Prostate gland (tissue), 2 donors: ENCODE data around the gene GRAMD4.

Source experiments
- CTCF ChIP-seq, 4 experiments: fragments of 200-600 bp in 2 of 4; fragments of 450-650 bp in 2 of 4; sonication (generic) in 2 of 4; IDR thresholded peaks; 1 replicate in 3 of 4; 2 replicates in 1 of 4; pipeline ENCODE4 v1.5.1; 2016 to 2019; ENCODE audit warnings: antibody characterized with exemption in 4 of 4, mild to moderate bottlenecking in 2 of 4, moderate library complexity in 2 of 4
- POLR2A ChIP-seq: fragments of 450-650 bp; IDR thresholded peaks from one replicate; pipeline ENCODE4 v1.6.1; 2016; ENCODE audit warnings: antibody characterized with exemption, mild to moderate bottlenecking

GRCh38 chr22:46617986-46618647, 2.1 kb upstream of the GRAMD4 start:
- TF ChIP-seq POLR2A: no peak
- TF ChIP-seq CTCF (IDR thresholded peaks at IDR 0.05): no peak
